Measurements from ENCODE around the gene TAPT1.
A peak's percentile ranks its signal among the peaks of the same experiment; 100 is the strongest.
"Not testable (repeated sequence)": the region's sequence is repeated elsewhere in the genome, so short reads cannot be mapped to it uniquely, and the experiment has no call there.

Gene TAPT1

DNA sequence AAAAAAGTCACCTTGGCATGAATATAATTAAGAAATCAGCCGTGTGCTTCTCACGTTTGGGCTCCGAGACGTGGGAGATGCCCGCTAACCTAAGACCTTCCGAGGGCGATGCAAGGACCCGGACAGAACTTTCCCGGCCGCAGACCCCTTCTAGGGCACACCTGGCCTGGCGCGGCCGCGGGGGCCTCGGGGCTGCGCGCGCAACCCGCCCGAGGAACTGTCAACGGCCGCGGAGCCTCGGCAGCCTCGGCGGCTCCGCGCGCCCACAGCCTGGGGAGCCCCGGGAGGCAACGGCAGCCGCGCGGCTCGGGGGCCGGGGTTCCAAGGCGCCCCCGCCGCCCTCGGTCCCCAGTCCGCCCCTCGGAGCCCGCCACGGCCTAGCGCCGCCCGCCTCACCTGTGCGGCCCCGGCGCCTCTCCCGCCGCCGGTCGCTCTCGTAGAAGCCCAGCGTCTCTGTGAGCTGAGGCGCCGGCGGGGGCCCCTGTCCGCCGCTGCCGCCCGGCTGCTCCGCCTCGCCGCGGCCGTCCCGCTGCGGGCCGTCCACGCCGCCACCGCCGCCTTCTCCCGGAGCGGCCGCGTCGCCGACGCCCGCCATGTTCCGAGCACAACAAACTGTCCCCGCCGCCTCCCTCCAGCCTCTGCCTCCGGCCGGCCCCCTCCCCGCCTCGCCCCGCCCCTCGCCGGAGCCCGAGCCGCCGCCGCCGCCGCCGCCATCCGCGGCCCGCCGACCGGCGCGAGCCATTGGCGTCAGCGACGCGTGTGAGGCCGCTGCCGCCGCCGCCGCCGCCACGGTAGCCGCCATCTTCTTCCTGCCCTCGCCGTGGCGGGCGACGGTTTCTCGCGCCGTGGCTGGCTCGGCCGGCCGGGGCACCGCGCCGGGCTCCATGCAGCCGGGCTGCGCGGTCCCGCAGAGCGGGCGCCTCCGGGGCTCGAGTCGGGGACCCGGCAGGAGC, at the start of gene TAPT1:
Gene TAPT1, minus strand, starts transcription at position 609 of the 953 bp plus-strand sequence. Its CDS starts 14 bp downstream, at position 595.
- peak; percentile 27 to 73 (median 62) for DNase-seq (ENCODE audit: low read depth in 3 of 3, low spot score in 1 of 3)

- no peak for DNase-seq (ENCODE audit: low read depth in 3 of 3, low spot score in 1 of 3)
These were observed 45.1 kb upstream of the TAPT1 start for GRCh38 chr4:16271411-16271810.

DNA sequence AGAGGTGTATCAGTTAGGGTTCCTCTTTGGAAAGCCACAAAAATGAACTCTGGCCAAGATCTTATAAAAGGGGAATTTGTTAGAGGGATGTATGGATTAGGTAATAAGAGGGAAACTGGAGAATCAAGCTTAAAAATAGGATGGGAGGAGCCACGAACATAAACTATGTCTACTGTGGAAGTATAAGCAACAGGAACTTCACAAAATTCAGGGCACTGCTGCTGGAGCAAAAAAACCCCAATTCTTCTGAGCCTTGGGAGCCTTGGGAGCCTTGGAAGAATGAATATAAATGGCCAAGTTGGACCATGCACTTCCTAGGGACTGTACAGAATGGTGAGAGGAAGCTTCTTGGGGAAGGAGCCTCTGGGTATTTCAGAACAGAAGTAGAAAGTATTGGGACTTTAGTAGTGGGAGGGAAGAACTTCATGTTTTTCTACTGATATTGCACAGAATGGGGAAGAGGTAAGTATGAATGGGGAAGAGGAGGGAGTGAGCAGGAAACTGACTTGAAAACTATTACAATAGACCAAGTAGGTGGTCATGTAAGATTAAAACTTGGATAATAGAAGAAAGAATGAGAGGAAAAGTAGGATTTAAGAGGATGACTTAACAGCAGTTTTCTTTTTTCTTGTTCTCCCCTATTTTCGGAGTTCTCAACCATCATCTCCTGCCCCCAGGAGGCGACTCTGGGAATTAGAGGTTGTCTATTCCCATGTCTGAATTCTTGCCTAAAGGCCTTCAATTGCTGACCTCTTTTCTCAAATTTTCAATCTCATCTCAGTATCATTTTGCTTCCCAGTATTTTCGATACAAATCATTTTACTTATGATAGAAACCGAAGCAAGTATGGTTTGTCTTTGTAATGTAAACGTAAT, 44.4 kb upstream of the TAPT1 start:
- DNase-seq (ENCODE audit: low read depth in 3 of 3, low spot score in 1 of 3), result no peak

DNA sequence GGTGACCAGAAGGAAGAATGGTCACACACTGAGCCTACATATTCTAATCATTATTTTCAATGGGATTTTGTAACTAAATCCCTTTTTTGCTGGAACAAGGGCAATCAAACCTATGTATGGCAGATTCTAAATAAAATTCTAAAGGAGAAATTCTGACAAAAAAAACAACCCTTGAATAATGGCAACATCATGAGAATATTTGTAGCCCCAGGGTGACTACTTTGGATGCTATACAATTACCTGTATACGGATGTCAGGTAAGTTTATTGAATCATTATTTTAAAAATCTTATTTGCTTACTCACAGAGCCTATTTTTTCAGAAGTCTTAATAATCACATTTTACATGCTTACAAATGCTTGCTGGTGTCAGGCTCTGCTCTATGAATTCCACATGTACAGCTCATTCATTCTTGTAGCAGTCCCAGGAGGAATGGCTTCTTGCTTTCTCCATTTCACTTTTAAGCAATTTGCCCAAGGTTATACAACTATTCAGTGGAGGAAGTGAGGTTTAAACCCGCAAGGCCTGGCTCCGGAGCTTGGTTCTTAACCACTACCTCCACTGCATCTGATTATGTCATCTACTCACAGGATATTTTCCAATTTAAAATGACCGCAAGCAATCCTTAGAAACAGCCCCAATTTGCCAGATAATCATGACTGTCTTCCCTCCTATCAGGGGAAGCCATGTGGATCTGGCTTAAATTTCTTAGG, 43.6 kb upstream of the TAPT1 start:
- DNase-seq (ENCODE audit: low read depth in 3 of 3, low spot score in 1 of 3), result not testable (repeated sequence)

- DNase-seq (ENCODE audit: low read depth in 3 of 3, low spot score in 1 of 3), result no peak
These were observed 43.0 kb upstream of the TAPT1 start for GRCh38 chr4:16269240-16269639.

DNA sequence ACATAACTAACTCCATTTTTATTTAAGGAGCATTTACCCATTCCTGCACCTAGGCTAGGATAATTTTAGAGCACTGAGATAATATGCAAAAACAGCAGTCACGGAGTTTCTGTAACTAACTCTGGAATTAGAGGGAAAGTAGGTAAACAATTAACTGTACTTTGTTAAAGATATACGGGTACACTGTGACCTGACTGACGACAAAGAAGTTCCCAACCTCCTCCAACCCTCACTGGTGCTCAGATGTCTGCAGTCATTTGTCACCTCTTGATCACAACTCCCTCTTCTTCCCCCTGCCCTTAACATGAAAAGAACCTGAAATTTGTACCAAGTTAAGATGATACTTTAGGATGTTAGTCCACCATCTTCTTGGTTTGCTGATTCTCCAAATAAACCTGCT, 42.0 kb upstream of the TAPT1 start:
- DNase-seq (ENCODE audit: low read depth in 3 of 3, low spot score in 1 of 3), result no peak

- DNase-seq (ENCODE audit: low read depth in 3 of 3, low spot score in 1 of 3), result no peak
These were observed 41.4 kb upstream of the TAPT1 start for GRCh38 chr4:16267639-16268038.

- no peak for DNase-seq (ENCODE audit: low read depth in 3 of 3, low spot score in 1 of 3)
These were observed 39.5 kb upstream of the TAPT1 start for GRCh38 chr4:16265820-16266219.

GRCh38 chr4:16264798-16265197, 38.5 kb upstream of the TAPT1 start:
- no peak for DNase-seq (ENCODE audit: low read depth in 3 of 3, low spot score in 1 of 3)

- DNase-seq (ENCODE audit: low read depth in 3 of 3, low spot score in 1 of 3), result no peak
These were observed 36.8 kb upstream of the TAPT1 start for GRCh38 chr4:16263056-16263455.

DNA sequence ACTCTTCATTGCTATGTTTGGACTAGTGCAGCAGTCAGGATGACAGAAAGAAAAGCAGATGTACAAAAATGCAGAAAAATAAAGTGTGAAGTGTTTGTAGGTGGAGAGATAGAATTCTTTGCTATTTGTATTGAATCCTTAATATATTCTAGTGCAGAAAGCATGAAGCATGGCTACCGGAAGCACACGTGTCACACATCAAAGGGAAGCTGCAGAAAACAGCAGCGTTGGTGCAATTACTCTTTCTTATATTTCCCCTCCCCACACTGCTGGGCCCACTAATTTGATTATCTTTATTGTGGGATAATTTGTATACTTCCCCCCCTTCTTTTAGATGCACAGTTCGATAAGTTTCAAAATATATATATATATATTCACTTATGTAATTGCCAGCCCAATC, 35.9 kb upstream of the TAPT1 start:
- DNase-seq (ENCODE audit: low read depth in 3 of 3, low spot score in 1 of 3), result no peak

DNA sequence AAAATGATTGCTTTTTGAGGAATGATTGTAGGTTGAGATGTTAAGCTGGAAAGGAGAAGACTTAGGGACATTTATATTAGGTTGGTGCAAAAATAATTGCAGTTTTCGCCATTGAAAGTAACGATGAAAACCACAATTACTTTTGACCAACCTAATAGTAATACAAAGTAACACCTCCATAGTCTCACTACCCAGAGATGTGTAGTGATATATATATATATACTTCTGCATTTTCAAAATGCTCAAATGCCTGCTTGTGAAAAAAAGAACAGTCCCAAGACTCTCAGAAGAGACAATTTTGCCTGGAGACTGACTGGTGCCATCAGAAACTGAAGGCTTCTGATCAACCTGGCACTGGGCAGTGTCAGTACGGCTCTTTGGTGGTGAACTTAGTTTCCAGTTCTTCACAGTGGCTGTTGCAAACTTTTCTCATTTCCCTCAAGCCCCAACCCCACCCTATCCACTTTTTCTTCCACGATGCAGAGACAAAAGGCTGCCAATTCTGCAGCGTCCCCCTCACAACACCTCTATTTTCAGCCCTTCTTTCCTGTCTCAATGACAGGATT, 35.1 kb upstream of the TAPT1 start:
- no peak for DNase-seq (ENCODE audit: low read depth in 3 of 3, low spot score in 1 of 3)

DNA sequence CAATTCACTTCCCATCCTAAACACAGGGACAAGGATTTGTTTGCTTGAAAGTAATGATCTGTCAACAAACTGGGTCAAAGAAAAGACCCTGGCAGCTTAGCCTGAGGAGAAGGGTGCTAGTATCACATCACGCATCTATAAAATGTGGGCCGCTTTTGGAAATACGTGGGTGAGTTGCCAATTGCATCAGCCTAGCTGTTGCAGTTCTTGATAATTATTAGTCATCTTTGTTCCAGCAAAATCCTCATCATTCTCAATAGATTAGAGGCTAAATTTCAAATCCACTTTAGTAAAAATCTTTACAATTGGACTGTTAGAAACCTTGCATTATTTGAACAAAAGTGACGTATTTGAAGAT, 33.6 kb upstream of the TAPT1 start:
- DNase-seq (ENCODE audit: low read depth in 3 of 3, low spot score in 1 of 3), result no peak

DNA sequence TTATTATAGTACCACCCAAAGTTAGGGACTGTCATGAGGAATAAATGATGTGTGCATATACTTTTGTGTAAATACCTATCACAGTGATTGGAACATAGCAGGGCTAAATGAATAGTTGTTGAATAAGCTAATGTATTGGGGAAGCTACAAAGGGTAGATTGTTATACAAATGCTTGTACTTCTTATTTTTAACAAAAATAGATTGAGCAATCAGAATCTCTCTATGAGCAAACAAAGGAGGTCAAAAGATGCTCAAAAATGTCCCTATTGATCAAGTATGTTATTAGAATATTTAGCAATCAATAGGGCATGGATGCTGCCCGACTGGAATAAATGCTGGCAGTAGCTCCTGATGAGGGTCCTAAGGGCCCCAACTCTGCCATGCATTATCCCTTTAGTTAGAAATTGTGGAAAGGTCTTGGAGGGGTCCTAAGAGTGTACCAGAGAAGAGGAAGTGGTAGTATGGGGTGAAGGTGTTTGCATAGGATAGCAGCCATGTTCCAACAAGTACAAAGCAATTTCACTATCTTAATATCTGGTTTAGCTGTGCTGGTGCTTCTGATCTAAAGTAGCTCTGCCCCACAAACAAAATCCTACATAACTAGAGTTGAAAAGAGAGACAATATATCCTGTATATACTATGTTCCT, 33.1 kb upstream of the TAPT1 start:
- DNase-seq (ENCODE audit: low read depth in 3 of 3, low spot score in 1 of 3), result no peak

- DNase-seq (ENCODE audit: low read depth in 3 of 3, low spot score in 1 of 3), result no peak
These were observed 31.3 kb upstream of the TAPT1 start for GRCh38 chr4:16257611-16258010.

GRCh38 chr4:16256343-16256742, 30.1 kb upstream of the TAPT1 start:
- DNase-seq (ENCODE audit: low read depth in 3 of 3, low spot score in 1 of 3), result no peak

GRCh38 chr4:16255730-16256129, 29.5 kb upstream of the TAPT1 start:
- DNase-seq (ENCODE audit: low read depth in 3 of 3, low spot score in 1 of 3), result no peak

GRCh38 chr4:16253127-16253960, 27.1 kb upstream of the TAPT1 start:
- no peak for DNase-seq (ENCODE audit: low read depth in 3 of 3, low spot score in 1 of 3)

- DNase-seq (ENCODE audit: low read depth in 3 of 3, low spot score in 1 of 3), result no peak
These were observed 24.5 kb upstream of the TAPT1 start for GRCh38 chr4:16250661-16251365.

Measured in stimulated activated CD4-positive, alpha-beta T cell treated with anti-CD3 and anti-CD28 coated beads, TNF-alpha, amount 100 ng/mL, for 1 hour (primary cell).